MG63 (cell line): ENCODE measurements around the gene FANCC. TPM values are rescaled to one million over a fixed set of nuclear protein-coding genes. Genes with fewer than 3 reads are reported as not detected.
A peak's percentile ranks its signal among the peaks of the same experiment; 100 is the strongest.
"Not testable (repeated sequence)": the region's sequence is repeated elsewhere in the genome, so short reads cannot be mapped to it uniquely, and the experiment has no call there.

Experiments used
- DNase-seq: peaks from one replicate; pipeline ENCODE4 v3.0.0-alpha.2; 2020
- H3K27me3 ChIP-seq: fragments of 250-450 bp; sonication (Bioruptor Pico); 2 replicates; pipeline ENCODE4 v1.5.1; 2020; ENCODE audit warnings: mild to moderate bottlenecking, moderate library complexity
- H3K36me3 ChIP-seq: fragments of 250-450 bp; sonication (Bioruptor Pico); 2 replicates; pipeline ENCODE4 v1.5.1; 2020; ENCODE audit warnings: mild to moderate bottlenecking, moderate library complexity
- H3K4me3 ChIP-seq: fragments of 250-450 bp; sonication (Bioruptor Pico); 2 replicates; pipeline ENCODE4 v1.5.1; 2020; ENCODE audit warnings: mild to moderate bottlenecking, moderate library complexity
- H3K9me3 ChIP-seq: fragments of 250-450 bp; sonication (Bioruptor Pico); 2 replicates; pipeline ENCODE4 v1.5.1; 2020; ENCODE audit warnings: mild to moderate bottlenecking, moderate library complexity
- total RNA-seq: library from RNA; depleted of rRNA; stranded (reverse); fragments of >200 nt; shearing (Covaris generic); gene quantifications from 2 replicates; pipeline ENCODE4 v1.2.3, GENCODE V29; 2014; ENCODE audit warnings: low replicate concordance

The FANCC gene
- total RNA-seq, 1 experiment from 2014 or later = 10.7 TPM

DNA sequence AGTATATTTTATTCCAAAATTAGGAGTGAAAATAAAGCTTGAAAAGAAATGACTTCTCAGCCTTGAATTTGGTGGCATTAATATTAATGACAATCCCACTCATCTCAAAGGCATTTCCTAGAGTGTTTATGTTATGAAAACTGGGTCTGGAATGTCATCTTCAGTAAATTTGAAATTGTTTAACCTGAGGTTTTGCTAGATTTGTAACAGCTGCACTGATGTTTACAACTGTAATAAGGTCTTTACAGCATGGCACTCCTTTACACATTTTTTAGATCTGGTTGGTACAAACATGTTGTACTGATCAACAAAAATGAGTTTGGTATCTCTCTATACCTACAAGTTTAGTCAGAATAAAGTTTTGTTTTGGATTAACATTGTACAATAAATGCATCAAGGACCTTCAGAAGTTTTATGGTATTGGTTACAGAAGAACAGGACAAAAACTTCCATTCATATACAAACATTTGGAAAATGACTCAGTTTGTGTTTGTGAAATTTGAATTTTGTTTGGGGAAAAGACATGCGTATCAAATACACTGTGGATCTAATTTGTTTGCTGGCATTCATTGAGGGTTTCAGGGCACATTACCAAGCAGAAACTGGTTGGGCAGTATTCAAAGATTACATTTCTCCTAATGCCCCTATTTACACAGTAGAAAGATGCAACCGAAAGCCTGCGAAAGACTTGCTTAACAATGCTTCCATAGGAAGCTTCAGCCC is 11.6 kb downstream of the FANCC start:
- Histone ChIP-seq H3K27me3 (no peaks in the 10 kb centered on the region), H3K4me3 (no peak overlapping the region), H3K9me3 (no peaks in the 10 kb centered on the region), H3K36me3 (no peaks in the 10 kb centered on the region)
- DNase-seq = no peak

DNA sequence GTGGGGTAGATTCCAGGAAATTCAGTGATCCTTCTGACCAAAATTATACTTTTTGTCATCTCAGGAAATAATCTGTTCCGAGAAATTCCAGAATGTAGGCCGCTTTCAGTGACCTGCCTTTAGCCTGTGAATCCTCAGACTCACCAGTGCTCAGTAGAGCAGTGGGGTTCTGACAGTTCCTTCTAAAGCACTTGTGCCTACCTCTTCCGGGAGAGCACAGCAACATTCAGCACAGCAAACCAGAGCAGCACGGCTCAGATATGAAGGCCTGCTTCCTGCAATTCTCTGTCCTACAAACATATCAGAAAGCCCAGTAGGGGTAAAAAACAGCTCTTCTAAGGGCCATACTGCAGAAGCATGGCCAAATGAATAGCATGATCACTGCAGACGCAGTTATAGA is 15.0 kb downstream of the FANCC start:
- H3K27me3 ChIP-seq = no peaks in the 10 kb centered on the region
- H3K9me3 ChIP-seq = no peaks in the 10 kb centered on the region
- DNase-seq = no peak
- H3K4me3 ChIP-seq = no peak overlapping the region
- no peaks in the 10 kb centered on the region for H3K36me3 ChIP-seq

DNA sequence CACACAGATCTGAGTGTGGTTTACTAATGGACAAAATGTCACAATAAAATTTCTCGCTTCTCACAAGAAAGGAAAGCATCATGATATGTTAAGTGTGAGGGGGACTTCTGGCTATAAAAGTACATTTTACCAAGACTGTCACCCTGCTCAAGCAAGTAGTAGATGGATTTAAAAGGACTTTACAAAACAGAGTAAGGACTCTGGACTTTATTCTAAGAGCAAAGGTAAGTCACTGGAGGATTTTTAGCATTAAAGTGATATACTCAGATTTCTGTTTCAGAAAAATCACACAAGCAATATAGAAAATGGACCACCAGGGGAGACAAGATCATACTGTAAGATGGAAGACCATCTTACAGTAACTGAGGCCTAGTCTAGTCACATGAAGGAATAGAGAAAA is 19.7 kb downstream of the FANCC start:
- no peak overlapping the region for H3K4me3 ChIP-seq
- H3K27me3 ChIP-seq = no peaks in the 10 kb centered on the region
- H3K9me3 ChIP-seq = no peaks in the 10 kb centered on the region
- no peaks in the 10 kb centered on the region for H3K36me3 ChIP-seq
- DNase-seq = no peak

DNA sequence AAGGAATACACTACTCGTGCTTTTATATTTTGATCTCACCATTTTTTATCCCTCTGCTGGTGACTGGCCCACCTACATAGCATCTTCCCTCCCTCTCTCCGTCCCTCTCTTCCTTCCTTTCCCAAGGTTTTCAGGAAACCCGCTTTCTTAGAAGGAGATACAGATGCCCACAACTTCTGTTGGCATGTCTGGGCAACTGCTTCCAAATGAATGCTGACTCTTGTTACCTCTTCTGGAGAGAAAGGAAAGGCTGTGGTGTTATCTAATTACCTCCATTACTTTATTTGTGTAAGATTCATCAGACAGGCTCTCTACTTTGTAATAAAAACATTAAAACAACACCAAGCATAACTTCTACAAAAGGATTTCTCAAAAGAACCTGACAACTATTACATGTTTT is 20.2 kb downstream of the FANCC start:
- H3K4me3 ChIP-seq = no peak overlapping the region
- no peaks in the 10 kb centered on the region for H3K36me3 ChIP-seq
- no peaks in the 10 kb centered on the region for H3K9me3 ChIP-seq
- no peak for DNase-seq
- H3K27me3 ChIP-seq = no peaks in the 10 kb centered on the region

DNA sequence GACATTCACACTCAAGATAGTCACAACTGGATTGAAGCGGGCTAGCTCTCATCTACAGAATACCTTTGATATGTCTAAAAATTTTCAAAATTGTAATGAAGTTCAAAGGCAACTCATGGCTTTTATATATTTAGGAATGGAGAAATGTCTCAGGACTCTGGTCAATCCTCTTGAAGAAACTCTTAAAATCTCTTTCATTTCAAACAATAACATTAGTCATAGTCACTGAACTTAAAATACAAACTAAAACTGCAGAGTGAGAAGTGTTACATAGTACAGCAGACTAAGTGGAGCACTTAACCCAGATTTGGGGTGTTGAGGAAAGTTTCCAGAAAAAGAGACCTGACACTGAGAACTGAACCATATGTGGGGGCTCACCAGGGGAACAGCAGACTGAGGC is 20.7 kb downstream of the FANCC start:
- DNase-seq = no peak

DNA sequence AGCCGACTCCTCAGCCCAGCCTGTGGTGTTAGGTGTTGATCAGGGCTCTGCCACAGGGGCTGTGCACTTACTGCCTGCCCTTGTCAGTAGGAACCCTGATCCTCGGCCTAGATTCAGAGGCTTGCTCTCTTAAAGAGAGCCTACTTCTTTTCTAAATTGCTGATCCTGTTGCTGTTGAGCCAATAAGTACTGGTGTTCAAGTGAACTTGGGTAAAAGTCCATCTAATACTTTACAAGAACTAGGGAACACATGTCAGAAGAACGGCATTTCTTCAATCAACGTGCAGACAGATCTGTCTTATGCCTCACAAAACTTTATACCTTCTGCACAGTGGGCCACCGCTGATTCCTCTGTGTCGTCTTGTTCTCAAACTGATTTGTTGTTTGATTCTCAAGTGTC is 24.2 kb downstream of the FANCC start:
- H3K4me3 ChIP-seq, H3K27me3 ChIP-seq, DNase-seq, H3K36me3 ChIP-seq, H3K9me3 ChIP-seq: not testable (repeated sequence)

More for the DNA sequence above, 20.7 kb downstream of the FANCC start:
- no peak overlapping the region for H3K4me3 ChIP-seq
- no peaks in the 10 kb centered on the region for H3K36me3 ChIP-seq
- no peaks in the 10 kb centered on the region for H3K9me3 ChIP-seq
- H3K27me3 ChIP-seq = no peaks in the 10 kb centered on the region

DNA sequence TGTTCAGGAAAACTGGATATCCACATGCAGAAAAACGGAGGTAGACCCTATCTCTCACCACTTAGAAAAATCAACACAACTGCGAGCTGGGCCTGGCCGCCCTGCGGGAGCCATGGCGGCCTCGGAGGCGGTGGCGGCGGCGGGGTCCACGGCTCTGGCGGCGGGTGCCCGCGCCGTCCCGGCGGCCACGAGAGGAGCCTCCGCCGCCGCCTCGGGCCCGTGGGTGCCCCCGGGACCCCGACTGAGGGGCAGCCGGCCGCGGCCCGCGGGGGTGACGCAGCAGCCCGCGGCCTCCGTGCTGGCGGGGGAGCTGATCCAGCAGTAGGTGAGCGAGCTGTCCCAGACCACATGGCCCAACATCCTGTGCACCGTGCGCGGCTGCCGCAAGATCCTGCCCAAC is 25.3 kb downstream of the FANCC start:
- Histone ChIP-seq H3K36me3 (no peaks in the 10 kb centered on the region), H3K9me3 (no peaks in the 10 kb centered on the region)
- no peak for DNase-seq

DNA sequence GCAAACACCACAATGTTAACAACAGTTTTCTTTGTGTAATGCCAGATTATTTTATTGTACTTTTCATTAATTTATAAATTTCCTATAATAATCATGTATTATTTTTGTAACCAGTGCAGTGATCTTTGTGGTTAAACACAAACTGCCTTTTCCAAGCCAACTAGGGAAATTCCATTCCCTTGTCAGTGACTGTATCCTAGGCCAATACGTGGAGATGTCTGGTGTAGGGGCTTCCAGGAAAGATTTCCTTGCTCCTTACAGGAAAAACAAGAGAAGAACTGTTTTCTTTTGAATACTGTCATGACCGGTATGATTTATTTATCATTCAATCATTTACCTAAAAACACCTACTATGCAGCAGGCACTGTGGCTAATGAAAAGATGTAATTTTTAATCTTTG is 31.4 kb downstream of the FANCC start:
- no peak for DNase-seq
- no peak overlapping the region for H3K4me3 ChIP-seq
- H3K36me3 ChIP-seq = no peaks in the 10 kb centered on the region
- no peaks in the 10 kb centered on the region for H3K27me3 ChIP-seq
- H3K9me3 ChIP-seq = peaks cover 2% of the 10 kb centered on the region

More for the DNA sequence above, 25.3 kb downstream of the FANCC start:
- no peaks in the 10 kb centered on the region for H3K27me3 ChIP-seq
- no peak overlapping the region for H3K4me3 ChIP-seq

DNA sequence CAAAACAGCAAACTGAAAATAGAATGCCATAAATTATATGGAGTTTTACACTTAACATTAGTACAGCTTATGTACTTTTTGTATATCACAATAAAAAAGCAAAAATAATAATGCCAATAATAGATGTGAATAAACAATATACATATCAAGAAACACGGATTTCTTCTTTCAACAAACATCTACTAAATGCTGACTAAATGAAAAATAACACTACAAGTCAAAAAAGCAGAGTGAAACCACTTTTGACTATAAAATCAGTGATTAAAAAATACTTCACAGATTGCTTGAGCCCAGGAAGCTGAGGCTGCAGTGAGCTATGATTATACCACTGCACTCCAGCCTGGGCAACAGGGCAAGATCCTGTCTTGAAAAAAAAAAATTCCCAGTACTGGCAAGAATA is 32.2 kb downstream of the FANCC start:
- H3K36me3 ChIP-seq = no peaks in the 10 kb centered on the region
- H3K9me3 ChIP-seq = peaks cover 2% of the 10 kb centered on the region
- H3K27me3 ChIP-seq = no peaks in the 10 kb centered on the region
- DNase-seq = no peak
- H3K4me3 ChIP-seq = no peak overlapping the region

DNA sequence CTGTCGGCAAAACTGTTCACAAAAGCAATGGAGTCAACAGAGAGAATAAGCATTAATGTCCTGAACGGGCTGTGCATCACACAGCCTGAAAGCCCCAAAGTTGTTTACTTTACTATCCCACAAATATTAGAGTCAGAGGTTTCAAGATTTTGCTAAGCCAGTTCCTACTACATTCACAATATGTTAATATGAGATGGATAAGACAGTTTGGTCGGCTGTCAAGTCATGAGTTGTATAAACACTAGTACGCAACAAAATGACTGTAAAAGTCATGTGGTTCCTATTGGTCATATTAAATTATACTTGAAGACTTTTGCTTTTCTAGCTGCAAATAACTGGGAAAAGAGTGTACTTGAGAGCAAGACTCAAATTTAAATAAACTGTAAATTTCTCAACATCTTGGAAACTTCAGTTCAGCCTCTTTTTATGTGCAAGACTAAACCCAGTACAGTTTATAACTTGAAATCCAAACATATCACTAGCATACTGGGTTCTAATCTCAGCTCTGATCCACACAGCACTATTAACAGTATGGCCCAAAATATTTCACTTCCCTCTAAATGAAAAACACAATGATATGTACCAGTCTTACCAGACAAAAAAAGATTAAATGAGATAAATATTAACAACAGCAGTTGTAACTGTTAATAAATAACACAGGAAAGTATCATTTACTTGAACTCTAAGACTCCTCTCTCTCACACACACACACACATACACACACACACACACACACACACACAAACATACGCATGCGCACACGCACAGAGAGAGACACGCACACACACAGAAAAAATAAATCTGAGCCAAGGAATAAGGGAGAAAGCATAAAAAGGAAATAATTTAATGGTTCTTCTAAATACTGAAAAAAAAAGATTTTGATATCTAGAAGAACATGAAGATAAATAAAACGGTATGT is 33.1 kb downstream of the FANCC start:
- DNase-seq = peak; percentile 7
- H3K4me3 ChIP-seq = peak overlapping the region; percentile 7; the same call in 1 of the 2 replicates

DNA sequence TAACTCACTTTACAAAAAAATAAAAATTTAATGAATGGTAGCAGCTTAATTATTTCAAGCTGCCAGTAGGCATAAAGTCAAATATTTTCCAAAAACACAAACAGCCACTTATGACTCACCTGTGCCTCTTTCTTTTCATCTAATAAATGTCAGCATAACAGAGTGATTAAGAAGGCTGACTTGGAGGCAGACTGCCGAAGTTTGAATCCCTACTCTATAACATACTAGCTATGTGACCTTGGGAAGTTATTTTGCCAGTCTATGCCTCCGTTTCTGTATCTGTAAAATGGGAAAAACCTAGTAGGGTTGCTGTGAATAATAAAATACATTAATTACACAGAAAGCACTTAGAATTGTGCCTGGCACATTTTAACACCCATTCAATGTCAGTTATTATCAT is 33.8 kb downstream of the FANCC start:
- H3K4me3 ChIP-seq = peak overlapping the region; percentile 7; the same call in 1 of the 2 replicates
- H3K9me3 ChIP-seq = peaks cover 2% of the 10 kb centered on the region
- no peaks in the 10 kb centered on the region for H3K27me3 ChIP-seq
- no peaks in the 10 kb centered on the region; the same call in 1 of the 2 replicates for H3K36me3 ChIP-seq
- no peak for DNase-seq

More for the DNA sequence above, 33.1 kb downstream of the FANCC start:
- Histone ChIP-seq H3K36me3 (no peaks in the 10 kb centered on the region; the same call in 1 of the 2 replicates), H3K27me3 (no peaks in the 10 kb centered on the region), H3K9me3 (peaks cover 2% of the 10 kb centered on the region)

DNA sequence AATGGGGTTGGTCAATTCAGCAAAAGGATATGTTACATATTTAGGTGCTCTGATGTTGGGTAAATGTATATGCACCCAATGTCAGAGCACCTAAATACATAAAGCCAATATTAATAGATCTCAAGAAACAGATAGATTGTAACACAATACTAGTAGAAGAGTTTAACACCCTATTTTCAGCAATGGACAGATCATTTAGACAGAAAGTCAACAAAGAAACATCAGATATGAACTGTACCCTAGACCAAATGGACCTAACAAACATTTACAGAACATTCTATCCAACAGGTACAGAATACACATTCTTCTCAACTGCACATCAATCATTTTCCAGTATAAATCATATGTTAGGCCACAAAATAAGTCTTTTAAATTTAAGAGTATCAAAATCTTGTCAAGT is 35.2 kb downstream of the FANCC start:
- peaks cover 2% of the 10 kb centered on the region for H3K9me3 ChIP-seq
- no peaks in the 10 kb centered on the region; the same call in 1 of the 2 replicates for H3K36me3 ChIP-seq
- DNase-seq = no peak
- no peak overlapping the region for H3K4me3 ChIP-seq
- no peaks in the 10 kb centered on the region for H3K27me3 ChIP-seq

DNA sequence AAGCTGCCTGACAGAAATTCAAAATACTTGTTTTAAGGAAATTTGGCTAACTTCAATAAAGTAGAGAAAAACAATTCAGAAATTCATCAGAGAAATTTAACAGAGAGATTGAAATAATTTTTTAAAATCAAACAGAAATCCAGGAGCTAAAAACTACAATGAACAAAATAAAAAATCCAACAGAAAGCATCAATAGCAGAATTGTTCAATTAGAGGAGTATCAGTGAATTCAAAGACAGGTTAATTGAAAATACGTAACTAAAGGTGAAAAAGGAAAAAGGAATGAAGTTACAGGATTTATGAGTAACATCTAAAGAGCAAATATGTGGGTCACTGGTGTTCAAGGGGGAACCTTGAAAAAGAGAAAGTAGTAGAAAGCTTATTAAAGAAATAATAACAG is 36.8 kb downstream of the FANCC start:
- DNase-seq = no peak
- no peaks in the 10 kb centered on the region; the same call in 1 of the 2 replicates for H3K36me3 ChIP-seq
- peaks cover 2% of the 10 kb centered on the region for H3K9me3 ChIP-seq
- H3K4me3 ChIP-seq = no peak overlapping the region
- H3K27me3 ChIP-seq = no peaks in the 10 kb centered on the region

DNA sequence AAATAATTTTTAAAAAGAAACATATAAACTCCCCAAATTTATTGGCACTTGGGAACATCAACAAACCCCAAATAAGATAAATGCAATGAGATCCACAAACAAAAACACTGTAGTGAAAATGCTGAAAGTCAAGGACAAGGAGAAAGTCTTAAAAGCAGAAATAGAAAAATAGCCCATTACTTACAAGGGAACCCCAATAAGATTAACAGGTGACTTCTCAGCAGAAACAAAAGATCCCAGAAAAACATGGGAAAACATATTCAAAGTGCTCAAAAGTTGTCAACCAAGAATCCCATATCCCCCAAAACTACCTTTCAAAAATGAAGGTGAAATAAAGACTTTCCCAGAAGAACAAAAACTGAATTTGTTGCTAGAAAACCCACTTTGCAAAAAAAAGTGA is 40.0 kb downstream of the FANCC start:
- H3K27me3 ChIP-seq = no peaks in the 10 kb centered on the region
- DNase-seq = no peak
- H3K36me3 ChIP-seq = no peaks in the 10 kb centered on the region; the same call in 1 of the 2 replicates
- H3K9me3 ChIP-seq = peaks cover 2% of the 10 kb centered on the region
- H3K4me3 ChIP-seq = no peak overlapping the region

DNA sequence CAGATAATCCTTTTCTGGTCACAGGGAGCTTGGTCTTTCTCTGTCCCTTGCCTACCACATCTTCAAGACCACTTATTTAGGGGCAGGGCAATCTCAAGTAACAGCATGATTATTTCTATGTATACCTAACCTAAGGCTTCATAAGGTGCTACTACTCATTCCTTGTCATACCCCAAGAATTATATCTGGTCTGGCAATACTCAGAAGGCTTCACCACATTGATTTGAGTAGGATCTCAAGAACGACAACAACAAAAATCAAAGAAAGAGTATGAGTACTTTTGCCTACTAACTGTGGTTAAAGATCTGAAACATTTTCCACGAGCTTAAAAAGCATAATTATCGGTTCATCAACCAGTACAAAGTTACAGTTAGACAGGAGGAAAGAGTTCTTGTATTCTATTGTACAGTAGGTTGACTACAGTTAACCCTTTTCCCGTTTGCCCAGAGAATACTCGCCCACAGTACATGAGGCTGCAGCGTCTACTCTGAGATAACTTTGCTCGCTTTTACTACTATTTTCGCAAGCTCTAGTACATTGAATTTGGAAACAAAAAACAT is 41.0 kb downstream of the FANCC start:
- H3K9me3 ChIP-seq = peaks cover 2% of the 10 kb centered on the region
- H3K27me3 ChIP-seq = no peaks in the 10 kb centered on the region
- no peaks in the 10 kb centered on the region; the same call in 1 of the 2 replicates for H3K36me3 ChIP-seq
- no peak overlapping the region for H3K4me3 ChIP-seq
- no peak for DNase-seq

DNA sequence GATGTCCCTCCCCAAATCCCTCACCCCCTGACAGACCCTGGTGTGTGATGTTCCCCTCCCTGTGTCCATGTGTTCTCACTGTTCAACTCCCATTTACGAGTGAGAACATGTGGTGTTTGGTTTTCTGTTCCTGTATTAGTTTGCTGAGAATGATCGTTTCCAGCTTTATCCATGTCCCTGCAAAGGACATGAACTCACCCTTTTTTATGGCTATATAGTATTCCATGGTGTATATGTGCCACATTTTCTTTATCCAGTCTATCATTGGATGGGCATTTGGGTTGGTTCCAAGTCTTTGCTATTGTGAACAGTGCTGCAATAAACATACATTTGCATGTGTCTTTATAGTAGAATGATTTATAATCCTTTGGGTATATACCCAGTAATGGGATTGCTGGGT is 43.3 kb downstream of the FANCC start:
- not testable (repeated sequence) for H3K4me3 ChIP-seq, H3K36me3 ChIP-seq, DNase-seq, H3K9me3 ChIP-seq, H3K27me3 ChIP-seq

DNA sequence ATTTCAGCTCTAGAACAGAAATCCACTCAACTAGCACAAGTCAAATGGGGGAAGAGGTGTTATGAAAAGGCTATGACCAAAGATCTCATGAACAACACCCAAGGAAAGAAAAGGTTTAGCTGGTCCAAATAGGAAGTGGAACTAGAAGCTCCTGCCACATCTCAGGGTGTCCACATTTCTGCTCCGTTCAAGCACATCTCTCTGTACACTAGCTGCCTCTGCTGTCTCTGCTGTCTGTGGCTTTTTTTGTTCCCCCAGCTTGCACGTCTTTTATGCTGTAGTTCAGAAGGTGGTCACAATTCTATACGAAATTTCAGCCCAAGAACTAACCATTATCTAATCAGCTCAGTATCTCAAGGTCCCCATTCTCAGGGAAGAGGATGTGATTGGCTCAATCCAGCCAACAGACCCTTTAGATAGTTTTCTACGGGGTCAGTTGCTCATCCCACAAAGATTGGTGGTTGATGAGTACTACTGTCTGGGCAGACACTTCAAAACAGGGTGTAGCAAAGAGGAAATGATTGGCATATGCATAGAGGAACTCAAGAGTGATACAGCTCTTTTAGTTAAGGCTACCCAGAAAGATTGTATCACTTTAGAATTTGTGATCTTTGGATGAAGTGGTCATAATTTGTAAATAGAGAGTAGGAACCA is 44.0 kb downstream of the FANCC start:
- Histone ChIP-seq H3K27me3 (no peaks in the 10 kb centered on the region), H3K36me3 (no peaks in the 10 kb centered on the region), H3K4me3 (no peak overlapping the region), H3K9me3 (no peaks in the 10 kb centered on the region)
- no peak for DNase-seq
